AG09309 (cell line): Measurements from ENCODE around the gene ADCY2.

Experiments used
- DNase-seq: peaks from one replicate; pipeline ENCODE4 v3.0.0-alpha.2; 2010; ENCODE audit warnings: low read depth
- H3K4me3 ChIP-seq: 2 replicates; pipeline ENCODE4 v1.5.1; 2011; ENCODE audit warnings: mild to moderate bottlenecking, low read depth, low read length, moderate library complexity; ENCODE audit not compliant: control insufficient read depth
- CTCF ChIP-seq: IDR thresholded peaks from 2 replicates; pipeline ENCODE4 v1.5.1; 2011; ENCODE audit warnings: mild to moderate bottlenecking, low read depth, low read length, inconsistent platforms; ENCODE audit not compliant: insufficient read depth, control insufficient read depth; ENCODE audit errors: missing control alignments

ADCY2 gene

DNA sequence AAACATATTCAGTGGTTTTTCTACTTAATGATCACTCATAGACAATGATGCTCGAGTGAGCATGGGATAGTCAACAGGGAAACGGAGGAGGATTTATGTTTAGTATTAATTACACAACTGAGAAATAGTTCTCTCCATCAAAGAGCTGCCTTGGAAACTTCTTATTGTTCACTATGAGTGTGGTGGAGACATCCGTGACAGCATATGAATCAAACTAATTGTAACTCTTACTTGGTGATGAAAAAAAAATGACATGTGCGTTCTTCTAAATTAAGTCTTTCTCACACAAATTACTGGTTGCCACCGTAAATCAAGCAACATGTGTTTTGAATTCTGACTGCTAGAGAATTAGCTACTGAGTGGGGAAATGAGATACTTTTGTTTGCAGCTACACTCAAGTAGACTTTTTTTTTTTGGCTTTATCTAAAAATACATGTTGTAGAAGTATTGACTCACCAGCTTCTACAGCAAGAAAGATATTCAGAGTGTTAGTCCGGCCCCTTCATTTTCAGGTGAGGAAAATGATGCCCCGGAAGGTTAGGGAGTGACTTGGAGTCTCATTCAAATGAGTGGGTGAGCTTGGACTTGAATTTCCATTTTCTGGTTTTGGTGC is 275.5 kb downstream of the ADCY2 start:
- H3K4me3 ChIP-seq: no peak overlapping the region
- DNase-seq: no peak
- no peak for TF ChIP-seq CTCF

GRCh38 chr5:7673658-7674057 is 277.7 kb downstream of the ADCY2 start:
- no peak for TF ChIP-seq CTCF
- no peak overlapping the region for H3K4me3 ChIP-seq
- no peak for DNase-seq

DNA sequence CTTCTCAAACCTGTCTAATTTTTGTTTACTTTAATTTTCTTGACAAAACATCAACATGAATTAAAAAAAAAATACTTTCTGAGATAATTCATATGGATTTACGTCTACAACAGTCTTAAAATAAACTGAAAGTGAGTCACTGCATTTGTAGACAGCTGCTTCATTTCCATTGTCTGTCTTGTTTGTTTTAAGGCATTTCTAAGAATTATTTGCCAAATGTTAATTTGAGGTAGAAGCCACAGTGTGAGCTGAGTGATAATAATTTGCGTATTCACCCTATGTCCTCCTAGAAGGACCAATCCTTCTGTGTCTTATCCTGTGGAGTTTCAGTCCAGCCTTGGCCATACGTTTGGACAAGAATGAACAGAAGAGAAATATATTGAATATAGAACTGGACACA is 280.5 kb downstream of the ADCY2 start:
- H3K4me3 ChIP-seq: no peak overlapping the region
- no peak for DNase-seq
- no peak for TF ChIP-seq CTCF

DNA sequence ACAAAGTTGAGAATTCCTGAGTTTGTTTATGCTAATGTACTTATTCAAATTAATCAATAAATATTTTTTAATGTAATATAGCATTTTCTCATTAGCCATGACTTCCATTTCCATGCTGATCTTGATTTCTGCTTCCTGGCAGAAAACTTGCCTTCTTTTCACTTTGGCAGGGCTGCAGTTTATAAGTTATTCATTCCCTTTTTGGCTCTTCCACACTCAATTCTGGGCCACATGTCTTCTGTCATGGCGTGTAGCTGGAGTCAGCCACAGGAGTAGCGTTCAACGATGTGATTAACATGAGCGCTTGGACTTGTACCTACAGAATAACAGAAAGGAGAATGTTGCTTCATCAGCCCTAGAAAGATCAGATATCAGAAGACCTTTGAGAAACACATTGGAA is 282.1 kb downstream of the ADCY2 start:
- no peak overlapping the region for H3K4me3 ChIP-seq
- TF ChIP-seq CTCF: no peak
- no peak for DNase-seq

- no peak overlapping the region for H3K4me3 ChIP-seq
- no peak for DNase-seq
- TF ChIP-seq CTCF: no peak
Measured at GRCh38 chr5:7679663-7680062, 283.7 kb downstream of the ADCY2 start.

- no peak for TF ChIP-seq CTCF
- H3K4me3 ChIP-seq: no peak overlapping the region
- no peak for DNase-seq
Measured at GRCh38 chr5:7680260-7680659, 284.3 kb downstream of the ADCY2 start.

GRCh38 chr5:7682379-7682778 is 286.4 kb downstream of the ADCY2 start:
- DNase-seq: no peak
- TF ChIP-seq CTCF: no peak
- no peak overlapping the region for H3K4me3 ChIP-seq
